IPS-20b (cell line): ENCODE measurements around the gene PPP6R3.

Experiments
- H3K27ac ChIP-seq: one replicate; pipeline ENCODE4 v1.5.1; 2013; ENCODE audit warnings: low read length
- H3K27me3 ChIP-seq: 2 replicates; pipeline ENCODE4 v1.6.1; 2013; ENCODE audit warnings: mild to moderate bottlenecking, low read length, inconsistent platforms; ENCODE audit not compliant: insufficient read depth
- H3K36me3 ChIP-seq: 2 replicates; pipeline ENCODE4 v1.6.1; 2013; ENCODE audit warnings: low read depth, mild to moderate bottlenecking, inconsistent platforms, low read length, moderate library complexity; ENCODE audit not compliant: insufficient read depth
- H3K4me1 ChIP-seq: 2 replicates; pipeline ENCODE4 v1.6.1; 2013; ENCODE audit warnings: mild to moderate bottlenecking, control low read depth, inconsistent platforms, low read length, moderate library complexity; ENCODE audit not compliant: insufficient read depth
- H3K4me3 ChIP-seq: 2 replicates; pipeline ENCODE4 v1.5.1; 2013; ENCODE audit warnings: mild to moderate bottlenecking, low read length, inconsistent platforms
- H3K9ac ChIP-seq: 2 replicates; pipeline ENCODE4 v1.6.1; 2013; ENCODE audit warnings: low read depth, mild to moderate bottlenecking, inconsistent platforms, low read length, moderate library complexity
- H3K9me3 ChIP-seq: 2 replicates; pipeline ENCODE4 v1.6.1; 2013; ENCODE audit warnings: mild to moderate bottlenecking, low read depth, low read length, inconsistent platforms; ENCODE audit not compliant: insufficient read depth

Gene PPP6R3, protein sequence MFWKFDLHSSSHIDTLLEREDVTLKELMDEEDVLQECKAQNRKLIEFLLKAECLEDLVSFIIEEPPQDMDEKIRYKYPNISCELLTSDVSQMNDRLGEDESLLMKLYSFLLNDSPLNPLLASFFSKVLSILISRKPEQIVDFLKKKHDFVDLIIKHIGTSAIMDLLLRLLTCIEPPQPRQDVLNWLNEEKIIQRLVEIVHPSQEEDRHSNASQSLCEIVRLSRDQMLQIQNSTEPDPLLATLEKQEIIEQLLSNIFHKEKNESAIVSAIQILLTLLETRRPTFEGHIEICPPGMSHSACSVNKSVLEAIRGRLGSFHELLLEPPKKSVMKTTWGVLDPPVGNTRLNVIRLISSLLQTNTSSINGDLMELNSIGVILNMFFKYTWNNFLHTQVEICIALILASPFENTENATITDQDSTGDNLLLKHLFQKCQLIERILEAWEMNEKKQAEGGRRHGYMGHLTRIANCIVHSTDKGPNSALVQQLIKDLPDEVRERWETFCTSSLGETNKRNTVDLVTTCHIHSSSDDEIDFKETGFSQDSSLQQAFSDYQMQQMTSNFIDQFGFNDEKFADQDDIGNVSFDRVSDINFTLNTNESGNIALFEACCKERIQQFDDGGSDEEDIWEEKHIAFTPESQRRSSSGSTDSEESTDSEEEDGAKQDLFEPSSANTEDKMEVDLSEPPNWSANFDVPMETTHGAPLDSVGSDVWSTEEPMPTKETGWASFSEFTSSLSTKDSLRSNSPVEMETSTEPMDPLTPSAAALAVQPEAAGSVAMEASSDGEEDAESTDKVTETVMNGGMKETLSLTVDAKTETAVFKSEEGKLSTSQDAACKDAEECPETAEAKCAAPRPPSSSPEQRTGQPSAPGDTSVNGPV

DNA sequence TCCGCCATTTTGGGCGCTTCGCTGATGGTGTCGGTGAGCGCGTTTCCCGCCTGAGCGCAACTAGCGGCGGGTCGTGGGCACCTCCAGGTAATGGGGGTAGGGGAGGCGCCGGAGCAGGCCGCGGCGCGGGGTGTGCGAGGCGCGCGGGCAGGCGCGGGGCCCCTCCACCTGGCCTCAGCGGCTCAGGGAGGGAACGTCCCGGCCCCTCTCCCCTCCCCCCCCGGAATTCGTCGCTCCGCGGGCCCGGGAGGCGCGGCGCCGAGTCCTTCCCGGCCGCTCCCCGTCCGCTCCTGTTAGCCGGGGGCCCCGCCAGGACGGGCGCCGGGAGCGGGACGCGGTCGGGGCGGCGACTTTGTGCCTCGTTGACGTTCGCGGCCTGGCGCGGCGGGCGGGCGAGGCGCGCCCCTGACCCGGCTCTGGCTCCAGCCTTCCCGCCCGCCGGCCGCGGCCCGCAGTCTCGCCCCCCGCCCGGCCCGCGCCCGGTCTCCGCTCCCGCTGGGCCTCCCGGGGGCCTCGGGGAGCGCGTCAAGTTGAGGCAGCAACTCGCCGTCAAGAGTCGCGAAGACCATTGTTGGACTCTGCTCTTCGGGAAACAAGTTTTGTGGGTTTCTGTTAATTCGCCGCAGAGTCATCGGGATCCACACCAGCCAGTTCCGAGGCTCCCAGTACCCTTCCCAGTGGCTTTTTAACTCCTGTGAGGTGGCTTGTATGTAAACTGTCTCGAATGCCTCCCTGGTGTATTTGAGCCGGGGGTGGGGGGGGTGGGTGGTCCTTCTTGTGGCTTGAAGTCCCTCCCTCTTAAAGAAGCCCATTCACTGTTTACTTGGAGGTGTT is at the start of gene PPP6R3:
Gene PPP6R3, plus strand, starts transcription at position 12 of the 834 bp plus-strand sequence. CDS start 76,913 bp downstream, outside the sequence.
- H3K27me3 ChIP-seq: no peaks in the 10 kb centered on the region
- peaks cover 9% of the 10 kb centered on the region; the same call in 1 of the 2 replicates for H3K4me1 ChIP-seq
- no peaks in the 10 kb centered on the region for H3K9me3 ChIP-seq
- H3K9ac ChIP-seq: peak within 1 kb of the TSS; percentile 88
- H3K36me3 ChIP-seq: no peaks in the 10 kb centered on the region
- H3K4me3 ChIP-seq: peak within 1 kb of the TSS; percentile 89
- H3K27ac ChIP-seq: peak within 1 kb of the TSS; percentile 71

DNA sequence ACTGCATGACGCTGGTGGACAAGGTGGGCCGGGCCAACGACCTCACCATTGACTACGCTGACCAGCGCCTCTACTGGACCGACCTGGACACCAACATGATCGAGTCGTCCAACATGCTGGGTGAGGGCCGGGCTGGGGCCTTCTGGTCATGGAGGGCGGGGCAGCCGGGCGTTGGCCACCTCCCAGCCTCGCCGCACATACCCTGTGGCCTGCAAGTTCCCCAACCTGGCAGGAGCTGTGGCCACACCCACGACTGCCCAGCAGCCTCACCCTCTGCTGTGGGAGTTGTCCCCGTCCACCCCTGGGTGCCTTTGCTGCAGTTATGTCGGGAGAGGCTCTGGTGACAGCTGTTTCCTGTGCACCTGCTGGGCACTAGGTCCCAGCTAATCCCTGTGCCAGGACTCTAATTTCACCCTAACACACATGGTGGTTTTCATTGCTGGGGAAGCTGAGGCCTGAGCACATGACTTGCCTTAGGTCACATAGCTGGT is 49.0 kb upstream of the PPP6R3 start:
- Histone ChIP-seq H3K9me3 (no peaks in the 10 kb centered on the region), H3K4me1 (no peaks in the 10 kb centered on the region), H3K4me3 (no peak overlapping the region), H3K9ac (no peak overlapping the region), H3K27ac (no peak overlapping the region), H3K27me3 (no peaks in the 10 kb centered on the region), H3K36me3 (peaks cover 64% of the 10 kb centered on the region)

DNA sequence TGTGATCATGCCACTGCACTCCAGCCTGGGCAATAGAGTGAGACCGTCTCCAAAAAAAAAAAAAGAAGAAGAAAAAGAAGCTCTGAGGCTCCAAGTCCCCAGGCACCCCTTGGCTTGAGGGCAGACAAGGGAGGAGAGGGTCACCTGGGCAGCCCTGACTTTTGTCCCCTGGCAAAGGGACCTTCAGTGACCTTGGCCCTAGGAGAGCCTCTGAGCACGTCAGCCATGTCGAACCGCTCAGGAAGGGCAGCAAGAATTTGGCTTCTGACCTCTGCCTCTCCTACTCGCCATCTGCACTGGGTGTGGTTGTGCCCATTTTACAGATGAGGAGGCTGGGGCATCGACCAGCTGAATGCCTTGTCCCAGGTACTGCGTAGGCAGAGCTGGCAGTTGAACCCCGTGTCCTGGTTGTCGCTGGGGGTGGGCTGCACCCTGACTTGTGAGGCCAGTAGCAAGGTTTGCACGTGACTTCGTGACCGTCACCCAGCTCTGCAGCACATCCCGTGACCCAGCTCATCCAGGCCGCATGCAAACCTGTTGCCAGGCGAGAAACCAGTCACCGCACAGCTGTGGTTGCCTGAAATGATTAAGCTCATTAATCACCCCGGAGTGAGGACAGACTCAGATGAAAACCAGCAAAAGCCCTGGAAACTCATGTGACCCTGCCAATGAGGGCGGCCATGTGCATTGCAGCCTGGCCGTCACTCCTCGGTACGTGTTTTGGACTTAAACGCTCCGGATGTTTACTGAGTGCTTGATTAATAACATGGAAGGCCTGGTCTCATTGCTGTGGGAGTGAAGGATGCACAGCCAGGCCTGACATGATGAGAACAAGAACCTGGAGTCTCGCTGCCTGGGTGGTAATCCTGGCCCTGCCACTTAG is 47.7 kb upstream of the PPP6R3 start:
- Histone ChIP-seq H3K9me3 (no peaks in the 10 kb centered on the region), H3K27ac (no peak overlapping the region), H3K9ac (no peak overlapping the region), H3K4me3 (no peak overlapping the region), H3K4me1 (no peaks in the 10 kb centered on the region), H3K36me3 (peaks cover 65% of the 10 kb centered on the region), H3K27me3 (no peaks in the 10 kb centered on the region)

DNA sequence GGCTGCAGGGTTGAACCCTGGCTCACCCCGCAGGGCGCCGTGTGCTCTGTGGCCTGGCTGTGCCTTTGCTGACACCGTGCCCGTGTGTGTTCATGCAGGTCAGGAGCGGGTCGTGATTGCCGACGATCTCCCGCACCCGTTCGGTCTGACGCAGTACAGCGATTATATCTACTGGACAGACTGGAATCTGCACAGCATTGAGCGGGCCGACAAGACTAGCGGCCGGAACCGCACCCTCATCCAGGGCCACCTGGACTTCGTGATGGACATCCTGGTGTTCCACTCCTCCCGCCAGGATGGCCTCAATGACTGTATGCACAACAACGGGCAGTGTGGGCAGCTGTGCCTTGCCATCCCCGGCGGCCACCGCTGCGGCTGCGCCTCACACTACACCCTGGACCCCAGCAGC is 47.0 kb upstream of the PPP6R3 start:
- no peak overlapping the region for H3K9ac ChIP-seq
- H3K4me1 ChIP-seq: no peaks in the 10 kb centered on the region
- H3K27ac ChIP-seq: no peak overlapping the region
- no peaks in the 10 kb centered on the region for H3K27me3 ChIP-seq
- H3K4me3 ChIP-seq: no peak overlapping the region
- H3K9me3 ChIP-seq: no peaks in the 10 kb centered on the region
- peaks cover 65% of the 10 kb centered on the region for H3K36me3 ChIP-seq

DNA sequence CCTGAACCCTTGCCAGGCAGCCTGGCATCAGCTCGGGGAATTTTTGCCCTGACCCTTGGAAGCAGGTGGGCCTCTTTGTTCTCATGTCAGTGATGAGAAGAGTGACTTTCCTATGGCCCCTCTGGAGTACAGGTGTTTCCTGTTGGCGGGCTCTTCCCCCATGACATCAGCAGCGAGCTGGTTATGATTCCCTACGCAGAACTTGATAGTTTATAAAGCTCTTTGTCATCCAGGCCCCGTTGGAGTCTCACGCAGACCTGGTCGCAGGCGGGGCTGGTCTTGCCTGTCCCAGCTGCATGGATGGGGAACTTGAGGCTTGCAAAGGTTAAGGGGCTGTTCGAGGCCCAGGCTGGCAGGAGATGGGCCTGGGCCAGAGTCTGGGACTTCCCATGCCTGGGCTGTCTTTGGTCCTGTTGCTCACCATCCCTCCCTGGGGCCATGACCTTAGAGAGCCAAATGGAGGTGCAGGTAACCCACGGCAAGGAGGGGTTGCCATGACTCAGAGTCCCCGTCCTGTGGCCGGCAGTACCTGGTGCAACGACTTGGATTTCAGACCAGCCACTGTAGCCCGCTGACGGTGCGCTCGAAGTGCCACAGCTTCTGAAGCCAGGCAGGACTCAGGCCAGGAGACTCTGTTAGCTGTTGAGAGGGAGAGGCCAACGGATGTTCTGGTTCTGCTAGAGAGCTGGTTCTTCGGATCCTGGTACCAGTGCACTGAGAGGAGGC is 45.9 kb upstream of the PPP6R3 start:
- peaks cover 64% of the 10 kb centered on the region for H3K36me3 ChIP-seq
- H3K9ac ChIP-seq: no peak overlapping the region
- H3K27ac ChIP-seq: no peak overlapping the region
- H3K4me1 ChIP-seq: no peaks in the 10 kb centered on the region
- H3K4me3 ChIP-seq: no peak overlapping the region
- no peaks in the 10 kb centered on the region for H3K9me3 ChIP-seq
- H3K27me3 ChIP-seq: no peaks in the 10 kb centered on the region

DNA sequence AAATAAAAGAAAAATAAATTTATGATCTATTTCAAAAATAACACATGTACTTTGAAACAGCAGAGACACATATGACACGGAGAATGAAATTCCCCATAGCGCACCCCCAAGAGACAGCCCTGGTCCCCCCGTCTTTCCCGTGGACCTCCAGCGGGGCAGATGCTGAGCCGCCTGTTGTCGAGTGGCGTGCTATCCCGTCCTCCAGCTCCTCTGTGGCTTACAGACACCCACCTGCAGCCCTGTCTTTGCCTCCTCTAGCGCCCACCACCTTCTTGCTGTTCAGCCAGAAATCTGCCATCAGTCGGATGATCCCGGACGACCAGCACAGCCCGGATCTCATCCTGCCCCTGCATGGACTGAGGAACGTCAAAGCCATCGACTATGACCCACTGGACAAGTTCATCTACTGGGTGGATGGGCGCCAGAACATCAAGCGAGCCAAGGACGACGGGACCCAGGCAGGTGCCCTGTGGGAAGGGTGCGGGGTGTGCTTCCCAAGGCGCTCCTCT is 44.4 kb upstream of the PPP6R3 start:
- H3K27ac ChIP-seq: no peak overlapping the region
- no peaks in the 10 kb centered on the region for H3K9me3 ChIP-seq
- no peak overlapping the region for H3K9ac ChIP-seq
- no peaks in the 10 kb centered on the region for H3K27me3 ChIP-seq
- peaks cover 56% of the 10 kb centered on the region for H3K36me3 ChIP-seq
- H3K4me1 ChIP-seq: no peaks in the 10 kb centered on the region
- H3K4me3 ChIP-seq: no peak overlapping the region

DNA sequence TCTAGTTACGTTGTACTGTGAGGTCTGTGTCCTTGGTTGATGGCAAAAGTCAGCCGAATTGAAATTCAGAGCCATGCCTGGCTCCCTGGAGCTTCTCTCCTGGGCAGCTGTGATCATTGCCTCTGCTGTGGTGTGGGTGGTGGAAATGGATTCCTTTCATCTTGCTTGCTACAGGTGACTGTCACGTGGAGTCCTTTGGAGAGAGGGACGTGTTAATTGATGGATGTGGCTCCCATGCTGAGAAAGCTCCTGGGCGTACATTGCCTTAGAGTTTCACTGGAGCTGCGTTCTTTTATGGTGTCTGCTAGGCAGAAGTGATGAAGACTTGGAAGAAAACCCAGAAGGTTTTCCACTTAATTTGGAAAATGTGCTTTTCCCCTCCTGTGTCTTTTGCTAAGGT is 41.9 kb upstream of the PPP6R3 start:
- Histone ChIP-seq H3K4me1 (no peaks in the 10 kb centered on the region), H3K9me3 (no peaks in the 10 kb centered on the region), H3K27me3 (no peaks in the 10 kb centered on the region), H3K9ac (no peak overlapping the region), H3K4me3 (no peak overlapping the region), H3K36me3 (peaks cover 33% of the 10 kb centered on the region), H3K27ac (no peak overlapping the region)

DNA sequence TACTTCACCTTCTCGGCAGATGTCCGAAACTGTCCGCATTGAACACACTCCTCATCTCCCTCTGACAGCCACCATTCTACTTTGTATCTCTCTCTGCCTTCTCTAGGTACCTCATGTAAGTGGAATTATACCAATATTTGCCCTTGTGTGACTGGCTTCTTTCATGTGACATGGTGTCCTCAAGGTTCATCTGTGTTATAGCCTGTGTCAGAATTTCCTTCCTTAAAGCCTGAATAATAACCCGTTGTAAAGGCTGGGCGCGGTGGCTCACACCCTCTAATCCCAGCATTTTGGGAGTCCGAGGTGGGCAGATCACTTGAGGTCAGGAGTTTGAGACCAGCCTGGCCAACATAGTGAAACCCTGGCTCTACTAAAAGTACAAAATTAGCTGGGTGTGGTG is 40.4 kb upstream of the PPP6R3 start:
- Histone ChIP-seq H3K9ac (no peak overlapping the region), H3K9me3 (no peaks in the 10 kb centered on the region), H3K36me3 (peaks cover 25% of the 10 kb centered on the region), H3K27me3 (no peaks in the 10 kb centered on the region), H3K4me1 (no peaks in the 10 kb centered on the region), H3K4me3 (no peak overlapping the region), H3K27ac (no peak overlapping the region)

DNA sequence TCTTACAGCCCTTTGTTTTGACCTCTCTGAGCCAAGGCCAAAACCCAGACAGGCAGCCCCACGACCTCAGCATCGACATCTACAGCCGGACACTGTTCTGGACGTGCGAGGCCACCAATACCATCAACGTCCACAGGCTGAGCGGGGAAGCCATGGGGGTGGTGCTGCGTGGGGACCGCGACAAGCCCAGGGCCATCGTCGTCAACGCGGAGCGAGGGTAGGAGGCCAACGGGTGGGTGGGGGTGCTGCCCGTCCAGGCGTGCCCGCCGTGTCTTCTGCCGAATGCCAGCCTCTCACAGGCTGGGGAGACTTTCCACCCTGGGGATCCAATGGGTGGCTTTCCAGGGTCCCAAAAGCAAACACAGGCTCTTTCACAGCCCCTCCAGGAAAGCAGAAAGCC is 37.1 kb upstream of the PPP6R3 start:
- Histone ChIP-seq H3K4me1 (no peaks in the 10 kb centered on the region), H3K36me3 (peaks cover 31% of the 10 kb centered on the region), H3K27me3 (no peaks in the 10 kb centered on the region), H3K9ac (no peak overlapping the region), H3K27ac (no peak overlapping the region), H3K9me3 (no peaks in the 10 kb centered on the region), H3K4me3 (no peak overlapping the region)

DNA sequence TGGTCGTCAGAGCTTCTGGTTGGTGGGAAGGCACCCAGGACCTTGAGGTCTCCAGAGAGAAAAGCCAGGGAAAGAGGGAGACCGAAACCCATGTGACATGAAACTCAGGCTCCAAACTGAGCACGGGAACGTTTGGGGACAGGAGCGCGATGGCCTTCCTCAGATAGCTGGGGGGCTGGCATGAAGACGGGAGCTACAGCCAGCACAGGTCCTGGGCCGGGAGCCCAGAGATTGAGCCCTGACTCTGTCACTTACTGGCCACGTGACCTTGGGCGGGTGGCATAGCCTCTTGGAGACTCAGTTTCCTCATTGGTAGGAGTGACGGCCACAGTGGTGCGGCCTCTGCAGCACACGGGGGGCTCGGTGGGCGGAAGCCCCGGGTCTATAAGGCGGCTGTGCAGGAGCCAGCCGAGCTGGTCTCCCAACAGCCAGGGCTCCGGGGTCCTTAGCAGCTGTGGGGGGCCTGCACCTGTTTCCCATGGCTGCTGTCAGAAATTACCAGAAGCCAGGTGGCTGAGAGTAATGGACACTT is 36.4 kb upstream of the PPP6R3 start:
- Histone ChIP-seq H3K4me1 (no peaks in the 10 kb centered on the region), H3K9me3 (peaks cover 2% of the 10 kb centered on the region; the same call in 1 of the 2 replicates), H3K27me3 (no peaks in the 10 kb centered on the region), H3K9ac (no peak overlapping the region), H3K4me3 (no peak overlapping the region), H3K27ac (no peak overlapping the region), H3K36me3 (peaks cover 34% of the 10 kb centered on the region)
